GM18873 (cell line): ENCODE data around the gene C8A.

Source experiments
- ATAC-seq: cut with Tn5 transposase; IDR thresholded peaks from one replicate; pipeline ENCODE4 v1.9.1; 2021; ENCODE audit warnings: mild to moderate bottlenecking, moderate library complexity, moderate number of reproducible peaks; ENCODE audit not compliant: unreplicated experiment, low FRiP score

The C8A gene

DNA sequence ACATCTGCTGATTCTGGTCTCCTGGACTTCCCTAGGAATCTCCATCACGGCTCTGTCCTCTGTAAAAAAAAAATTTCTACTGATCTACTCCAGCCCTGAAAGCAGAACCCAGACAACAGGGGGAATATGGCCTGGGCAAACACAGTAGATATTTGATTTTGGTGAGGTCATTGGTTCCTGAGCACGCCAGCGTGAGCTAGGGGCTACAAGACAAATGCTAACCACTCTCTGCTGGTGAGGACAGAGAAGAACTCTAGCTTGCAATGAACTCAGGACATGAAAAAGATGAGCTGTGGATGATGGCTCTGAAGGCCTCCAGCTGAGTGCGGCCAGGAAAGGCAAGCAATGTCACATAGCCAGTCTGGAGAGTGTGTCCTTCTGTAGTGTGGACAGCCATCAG is 18.2 kb upstream of the C8A start:
- ATAC-seq: no peak

DNA sequence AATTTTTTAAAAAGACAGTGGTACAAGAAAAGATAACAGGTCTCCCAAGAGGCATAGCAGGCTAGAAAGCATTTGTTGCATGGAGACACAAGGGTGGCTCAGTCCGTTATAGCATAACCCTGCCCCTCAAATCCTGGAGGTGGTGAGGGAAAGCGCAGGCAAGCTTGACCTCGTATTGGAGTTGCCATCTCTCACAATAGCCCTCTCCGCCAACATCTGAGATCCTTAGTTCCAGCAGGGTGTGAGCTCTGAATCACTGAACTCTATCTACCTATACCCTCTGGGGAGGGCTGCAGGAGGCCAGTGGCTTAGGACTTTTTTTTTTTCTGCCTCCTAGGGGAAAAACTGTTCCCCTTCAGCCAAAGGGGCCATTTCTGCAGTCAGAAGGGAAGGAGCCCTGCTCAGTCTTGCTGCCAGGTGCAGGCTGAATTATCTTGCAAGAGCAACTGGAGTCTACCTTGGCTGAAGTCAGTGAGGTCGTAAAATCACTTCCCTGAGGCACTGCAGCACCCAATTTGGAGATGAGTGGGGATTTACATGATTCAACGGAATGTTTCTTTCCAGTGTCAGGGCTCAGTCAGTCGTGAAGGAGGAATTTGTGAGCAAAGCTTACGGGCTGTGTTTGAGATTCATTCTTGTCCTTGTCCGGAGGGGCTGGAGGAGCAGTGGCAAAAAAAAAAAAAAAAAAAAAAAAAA is 17.2 kb upstream of the C8A start:
- no peak for ATAC-seq

DNA sequence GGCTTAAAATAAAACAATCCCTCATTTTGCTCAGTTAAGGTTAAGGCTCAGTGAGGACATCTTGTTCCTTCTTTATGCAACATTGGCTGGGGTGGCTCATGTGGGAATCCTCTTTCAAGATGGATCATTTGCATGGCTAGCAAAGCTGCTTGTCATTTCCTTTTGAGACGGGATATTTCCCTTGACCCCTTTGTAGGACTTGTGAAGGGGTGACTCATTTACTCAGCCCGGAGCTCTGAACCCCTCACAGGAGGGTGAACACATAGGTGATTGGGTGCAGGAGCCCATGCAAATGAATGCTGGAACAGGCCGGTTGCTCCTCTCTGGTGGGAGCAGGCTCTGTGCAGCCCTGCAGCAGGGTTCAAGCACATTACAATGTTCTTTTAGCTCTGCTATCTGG is 15.8 kb upstream of the C8A start:
- no peak for ATAC-seq

DNA sequence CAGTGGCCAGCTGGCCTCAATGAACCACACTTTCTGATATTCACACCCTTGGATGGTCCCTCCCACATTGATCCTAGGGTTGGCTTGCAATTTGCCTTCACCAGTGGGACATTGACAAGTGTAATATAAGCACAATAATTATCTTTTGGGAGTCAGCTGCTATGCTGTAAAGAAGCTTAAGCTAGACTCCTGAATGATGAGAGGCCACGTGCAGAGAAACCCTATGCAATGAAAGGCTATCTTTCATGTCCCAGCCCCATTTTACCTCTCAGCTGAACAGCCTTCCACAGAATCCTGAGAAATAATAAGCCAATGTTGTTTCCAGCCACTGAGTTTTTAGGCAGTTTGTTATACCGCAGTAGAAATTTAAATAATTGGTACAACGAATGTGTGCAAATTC is 11.1 kb upstream of the C8A start:
- no peak for ATAC-seq

DNA sequence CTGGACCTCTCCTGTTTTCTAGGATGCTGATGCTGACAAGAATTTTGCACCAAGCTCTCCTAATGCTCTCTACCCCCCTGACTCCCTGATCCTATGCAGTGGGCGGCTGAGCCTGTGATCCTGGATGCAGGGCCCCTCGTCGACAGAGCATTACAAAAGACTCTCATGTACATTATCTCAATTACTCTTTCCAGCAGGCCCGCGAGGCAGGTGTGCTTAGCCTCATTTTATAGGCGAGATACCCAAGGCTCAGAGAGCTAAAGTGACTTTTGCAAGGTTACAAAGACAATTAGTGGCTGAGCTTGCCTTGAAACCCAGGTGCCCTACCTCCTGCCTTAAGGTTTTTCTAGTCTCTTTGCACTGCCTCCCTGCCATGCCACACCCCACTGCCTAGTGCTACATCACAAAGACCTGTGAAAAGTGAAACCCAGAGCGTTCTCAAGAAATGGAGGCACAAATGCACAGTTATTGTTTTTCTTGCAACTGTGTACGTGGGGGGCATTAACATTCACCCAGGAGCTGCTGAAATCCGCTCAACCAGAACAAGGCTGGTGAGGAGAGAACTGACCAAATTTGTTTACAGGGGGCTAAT is 10.0 kb upstream of the C8A start:
- no peak for ATAC-seq

DNA sequence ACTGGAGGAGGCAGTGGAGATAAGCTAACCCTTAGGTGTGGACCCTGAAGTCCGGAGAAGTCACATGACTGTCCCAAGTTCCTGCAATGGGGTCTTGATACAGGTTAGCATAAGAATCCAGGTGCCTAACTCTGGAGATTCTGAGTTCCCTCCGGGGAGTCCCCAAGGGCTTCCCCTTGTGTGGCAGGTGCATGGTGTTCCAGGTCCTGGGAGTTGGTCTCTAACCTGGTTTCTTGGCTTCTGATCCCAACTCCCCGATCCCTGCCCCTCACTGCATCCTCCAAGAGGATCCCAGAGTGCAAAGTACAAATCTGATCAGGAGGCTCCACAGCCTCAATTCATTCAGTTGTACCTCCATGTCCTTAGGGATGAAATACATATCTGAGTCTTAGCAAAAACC is 9.3 kb upstream of the C8A start:
- ATAC-seq: no peak

DNA sequence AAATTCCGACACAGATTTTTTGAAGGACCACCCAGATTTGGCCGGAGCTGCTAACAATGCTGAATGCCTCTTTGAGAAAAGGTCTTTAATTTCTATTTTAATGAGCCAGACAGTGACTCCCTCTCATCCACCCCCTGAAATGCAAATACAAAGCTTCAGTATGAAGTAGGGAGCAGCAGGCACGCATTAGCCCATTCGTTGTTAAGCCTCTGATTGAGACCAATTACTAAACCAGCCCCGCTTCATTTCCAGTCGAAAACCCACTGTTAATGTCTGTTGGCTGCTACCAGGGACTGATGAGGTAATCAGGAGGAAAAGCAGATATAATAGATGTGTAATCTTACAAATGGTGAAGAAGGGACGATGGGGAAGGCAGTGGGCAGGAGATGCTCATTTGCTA is 4.8 kb upstream of the C8A start:
- ATAC-seq: no peak

DNA sequence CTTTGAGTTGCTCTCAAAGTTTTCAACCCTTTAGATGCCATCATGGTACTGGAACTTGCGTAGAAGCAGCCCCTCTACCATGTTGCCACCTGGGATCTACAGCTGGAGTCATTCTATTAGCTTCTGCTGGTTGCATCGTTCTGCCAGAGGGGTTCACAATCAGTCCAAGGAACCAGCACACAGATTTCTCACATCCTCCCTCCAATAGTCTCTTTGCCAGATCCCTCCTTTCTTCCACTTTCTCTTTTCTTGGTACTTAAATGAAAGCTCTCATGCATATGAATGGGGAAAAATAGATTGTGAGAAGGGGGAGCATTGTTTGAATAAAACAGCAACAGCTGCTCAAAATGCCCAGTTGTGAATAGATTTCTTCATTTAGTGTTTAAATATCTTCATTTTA is 4.2 kb upstream of the C8A start:
- no peak for ATAC-seq

DNA sequence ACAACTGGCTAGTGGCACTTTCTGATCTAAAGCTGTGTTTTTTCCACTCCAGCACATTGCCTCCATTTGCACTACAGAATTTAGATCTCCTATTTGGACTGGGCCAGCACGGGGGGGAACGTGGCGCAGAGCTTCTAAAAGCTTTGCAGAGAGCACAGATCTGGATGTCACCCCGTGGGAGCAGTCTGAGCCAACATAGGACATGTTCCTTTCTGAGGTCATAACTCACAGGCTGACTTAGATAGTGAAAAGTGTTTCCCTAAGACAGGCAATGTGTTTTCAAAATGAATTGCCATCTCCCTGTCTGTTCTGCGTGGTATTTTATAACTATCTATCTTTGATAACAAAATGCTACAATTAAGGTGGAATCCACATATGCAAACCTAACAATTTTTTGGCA is 3.7 kb upstream of the C8A start:
- no peak for ATAC-seq

DNA sequence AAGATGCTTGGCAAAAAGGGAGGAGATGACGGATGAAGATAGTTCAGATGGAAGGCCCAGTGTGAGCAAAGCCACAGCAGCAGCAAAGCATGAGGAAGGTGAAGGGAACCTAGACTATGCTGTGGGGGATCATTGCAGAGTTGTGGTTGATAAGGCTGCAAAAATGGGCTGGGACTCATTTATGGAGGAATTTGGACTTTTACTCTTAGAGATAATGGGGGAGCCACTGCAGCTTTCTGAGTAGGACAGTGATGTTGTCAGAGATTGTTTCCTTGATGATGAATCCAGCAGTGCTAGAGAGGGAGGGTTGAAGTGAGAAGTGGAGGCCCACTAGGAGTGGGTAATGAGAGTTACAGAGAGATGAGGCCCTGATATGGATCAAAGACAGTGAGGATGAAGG is 2.1 kb upstream of the C8A start:
- no peak for ATAC-seq

DNA sequence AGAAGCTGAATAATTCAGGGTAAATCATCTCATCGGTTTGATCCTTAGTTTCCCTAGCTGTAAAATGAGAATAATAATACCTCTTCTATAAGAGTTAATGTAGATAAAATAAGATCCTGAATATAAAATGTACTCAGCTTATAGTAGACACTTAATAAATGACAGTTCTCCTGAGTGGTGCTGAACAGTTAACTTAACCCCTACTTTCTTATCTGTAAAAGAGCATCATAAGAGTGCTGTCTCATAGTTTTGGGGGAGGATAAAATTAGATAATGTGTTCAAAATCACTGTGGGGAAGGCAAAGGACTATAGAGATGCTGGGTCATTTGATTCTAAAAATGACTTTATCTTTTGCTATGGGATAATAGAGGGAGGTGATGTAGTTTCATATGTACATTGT is 593 bp downstream of the C8A start:
- ATAC-seq: no peak

DNA sequence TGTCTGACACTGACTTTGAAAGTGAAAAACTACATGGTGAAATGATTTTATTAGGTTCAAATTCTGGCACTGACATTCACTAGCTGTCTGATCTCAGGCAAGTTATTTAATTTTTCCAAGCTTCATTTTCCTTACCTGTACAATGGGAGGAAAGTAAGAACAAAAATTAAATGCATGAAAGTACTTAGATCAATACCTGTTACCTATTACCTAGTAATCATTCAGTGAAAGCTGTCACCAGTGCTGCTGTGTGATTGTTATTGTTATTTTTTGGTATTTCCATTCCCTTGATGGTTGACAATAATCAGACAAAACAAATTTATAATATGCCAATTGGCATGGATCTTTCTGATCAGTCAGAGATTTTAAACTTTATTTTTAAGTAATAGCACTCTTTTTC is 1.6 kb downstream of the C8A start:
- no peak for ATAC-seq

DNA sequence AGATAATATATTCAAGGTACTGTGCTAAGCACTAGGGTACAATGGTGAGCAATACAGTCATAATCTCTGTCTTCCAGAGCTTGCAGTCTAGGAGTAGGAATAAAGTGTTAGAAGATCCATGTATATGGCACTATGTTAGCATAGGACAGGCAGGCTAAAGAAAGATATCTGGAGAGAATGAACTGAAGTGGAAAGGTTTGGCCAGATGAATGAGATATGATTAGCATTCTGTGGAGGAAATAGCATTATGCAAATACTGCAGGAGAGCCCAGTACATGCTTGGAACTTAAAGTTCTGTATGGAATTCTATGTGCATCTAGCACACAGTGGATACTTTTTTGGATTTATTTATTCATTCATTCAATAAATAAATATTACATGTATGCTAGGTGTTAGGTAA is 4.7 kb downstream of the C8A start:
- ATAC-seq: no peak

DNA sequence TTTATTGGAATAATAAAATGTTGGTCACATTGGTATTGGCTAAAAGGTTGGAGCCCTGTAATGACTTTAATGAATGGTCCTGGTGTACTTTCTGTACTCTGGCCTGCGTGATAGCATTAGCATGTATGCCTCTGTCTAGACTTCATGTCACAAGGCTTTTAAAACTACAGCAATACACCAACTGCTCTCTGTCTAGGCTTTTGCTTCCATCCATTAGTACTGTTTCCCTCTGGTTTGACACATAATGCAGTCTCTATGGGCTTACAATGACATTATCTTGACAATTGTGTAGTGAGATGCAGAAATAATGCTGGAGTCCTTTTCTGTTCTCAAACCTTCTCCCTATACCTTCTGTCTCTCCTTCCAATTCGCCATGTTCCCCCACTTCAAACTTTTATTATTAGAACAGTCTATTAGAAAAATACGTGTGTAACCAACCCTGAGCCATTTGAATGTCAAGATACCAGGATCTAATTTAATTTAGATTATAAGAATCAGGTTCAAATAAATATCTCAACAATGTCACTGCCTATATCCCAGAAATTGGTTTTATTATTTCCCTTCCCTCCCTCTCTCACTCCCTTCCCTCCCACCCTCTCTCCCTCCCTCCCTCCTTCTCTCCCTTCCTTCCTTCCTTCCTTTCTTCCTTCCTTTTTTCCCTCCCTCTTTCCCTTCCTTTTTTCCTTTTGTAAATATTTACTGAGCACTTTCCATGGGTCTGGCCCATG is 8.8 kb downstream of the C8A start:
- no peak for ATAC-seq

DNA sequence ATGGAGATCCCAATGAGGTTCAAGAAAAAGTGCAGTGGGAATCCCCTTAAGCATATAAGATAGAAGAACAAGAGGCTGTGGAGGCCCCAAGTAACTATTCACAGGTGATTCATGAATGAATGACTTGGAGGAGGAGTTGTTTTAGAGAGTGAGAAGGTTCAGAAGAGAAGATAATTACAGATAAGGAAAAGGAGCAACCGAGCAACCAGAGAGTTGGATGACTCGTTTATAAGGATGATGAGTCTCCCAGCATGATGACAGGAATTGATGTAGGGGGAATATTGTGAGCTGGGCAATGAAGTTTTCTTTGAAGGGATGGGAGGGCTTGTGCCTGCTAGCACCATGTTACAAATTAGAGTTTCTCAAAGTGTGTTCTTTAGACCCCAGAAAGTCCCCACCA is 9.8 kb downstream of the C8A start:
- ATAC-seq: no peak

DNA sequence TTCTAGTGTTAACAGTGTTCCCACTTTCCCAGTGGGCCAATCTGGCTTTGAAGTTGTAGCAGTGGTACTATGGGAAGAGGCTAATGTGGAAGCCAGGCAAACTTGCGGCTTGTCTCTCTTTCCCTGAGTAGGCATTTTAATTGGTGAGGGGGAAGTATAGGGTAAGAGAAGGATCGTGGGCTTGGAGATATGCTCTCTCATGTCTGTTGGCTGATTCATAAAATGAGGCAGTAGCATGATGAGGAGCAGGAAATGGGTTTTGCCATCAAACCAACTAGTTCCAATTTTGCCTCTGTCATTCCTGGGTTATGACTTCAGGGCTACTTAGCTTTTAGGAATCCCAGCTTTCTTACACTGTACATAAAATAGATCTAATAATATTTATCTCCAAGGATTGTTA is 12.1 kb downstream of the C8A start:
- ATAC-seq: no peak

DNA sequence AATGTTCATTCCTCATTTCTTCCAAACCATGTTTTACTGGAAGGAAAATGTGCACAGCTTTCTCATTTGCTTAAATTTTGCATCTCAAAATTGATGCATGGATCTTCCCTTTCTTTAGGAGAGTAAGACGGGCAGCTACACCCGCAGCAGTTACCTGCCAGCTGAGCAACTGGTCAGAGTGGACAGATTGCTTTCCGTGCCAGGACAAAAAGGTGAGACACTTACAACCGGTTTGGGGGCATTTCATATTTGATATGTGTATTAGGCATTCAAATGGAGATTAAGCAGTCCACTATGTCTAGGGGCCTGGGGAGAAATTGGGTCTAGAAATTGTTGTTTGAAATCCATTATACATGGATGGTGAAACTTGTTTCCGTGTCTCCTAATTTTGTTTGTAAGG is 12.9 kb downstream of the C8A start:
- no peak for ATAC-seq

DNA sequence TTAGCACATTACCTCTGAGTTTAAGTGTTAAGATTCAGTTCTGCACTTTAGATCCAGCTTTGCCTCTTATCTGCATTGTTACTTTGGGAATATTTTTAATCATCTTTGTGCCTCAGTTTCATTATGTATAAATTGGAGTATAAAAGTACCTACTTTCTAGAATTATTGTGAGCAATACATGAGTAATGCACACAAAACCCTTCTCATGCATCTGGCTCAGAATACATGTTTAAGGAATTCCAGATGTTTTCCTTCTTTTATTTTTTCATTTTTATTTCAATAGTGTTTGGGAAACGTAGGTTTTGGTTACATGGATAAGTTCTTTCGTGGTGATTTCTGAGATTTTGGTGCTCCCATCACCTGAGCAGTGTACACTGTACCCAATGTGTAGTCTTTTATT is 14.2 kb downstream of the C8A start:
- ATAC-seq: no peak

DNA sequence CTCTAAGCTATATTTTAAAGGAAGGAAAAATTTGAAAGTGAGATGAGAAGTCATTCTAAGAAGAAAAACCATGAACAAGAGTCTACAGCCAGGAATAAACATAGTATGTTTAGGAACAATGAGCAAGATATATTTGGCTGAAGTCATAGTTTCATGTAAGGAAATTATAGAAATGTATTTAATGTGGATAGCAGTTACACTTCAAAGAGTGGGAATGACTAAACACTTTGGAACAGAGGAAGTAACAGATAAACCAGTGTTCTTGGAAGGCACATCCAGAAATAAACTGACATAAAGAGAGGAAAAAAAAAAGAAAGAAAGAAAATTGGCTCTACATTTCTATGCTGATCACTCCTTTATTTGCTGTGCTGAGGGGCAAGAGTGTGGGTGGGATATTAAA is 18.0 kb downstream of the C8A start:
- no peak for ATAC-seq

DNA sequence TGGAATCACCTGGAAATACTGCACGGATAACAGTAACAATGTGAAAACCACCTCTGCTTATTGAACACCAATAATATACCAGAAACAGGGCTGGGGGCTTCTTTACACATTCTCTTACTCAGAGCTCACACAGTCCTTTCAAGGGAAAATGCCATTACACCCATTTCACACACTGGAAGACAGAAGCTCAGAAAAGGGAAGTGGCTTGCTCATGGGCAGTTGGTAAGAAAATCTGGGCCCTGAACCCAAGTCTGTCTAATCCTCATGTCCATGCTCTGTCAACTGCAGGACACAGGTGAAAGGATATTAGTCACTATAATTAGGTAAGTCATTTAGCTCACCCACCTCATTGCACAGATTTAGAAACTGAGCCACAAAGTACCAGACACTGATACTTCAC is 18.6 kb downstream of the C8A start:
- ATAC-seq: no peak

DNA sequence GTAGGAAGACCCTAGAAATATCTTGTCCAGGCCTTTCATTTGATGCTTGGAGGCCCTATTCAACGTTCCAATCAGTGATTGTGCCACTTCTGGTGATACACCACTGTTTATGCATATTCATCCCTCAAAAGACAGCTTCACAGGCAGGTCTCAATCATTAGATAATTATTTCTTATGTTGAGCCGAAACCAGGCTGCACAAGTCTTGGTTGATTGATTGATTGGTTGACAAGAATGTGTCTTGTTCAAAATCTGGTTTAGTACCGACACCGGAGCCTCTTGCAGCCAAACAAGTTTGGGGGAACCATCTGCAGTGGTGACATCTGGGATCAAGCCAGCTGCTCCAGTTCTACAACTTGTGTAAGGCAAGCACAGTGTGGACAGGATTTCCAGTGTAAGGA is 20.1 kb downstream of the C8A start:
- ATAC-seq: no peak

DNA sequence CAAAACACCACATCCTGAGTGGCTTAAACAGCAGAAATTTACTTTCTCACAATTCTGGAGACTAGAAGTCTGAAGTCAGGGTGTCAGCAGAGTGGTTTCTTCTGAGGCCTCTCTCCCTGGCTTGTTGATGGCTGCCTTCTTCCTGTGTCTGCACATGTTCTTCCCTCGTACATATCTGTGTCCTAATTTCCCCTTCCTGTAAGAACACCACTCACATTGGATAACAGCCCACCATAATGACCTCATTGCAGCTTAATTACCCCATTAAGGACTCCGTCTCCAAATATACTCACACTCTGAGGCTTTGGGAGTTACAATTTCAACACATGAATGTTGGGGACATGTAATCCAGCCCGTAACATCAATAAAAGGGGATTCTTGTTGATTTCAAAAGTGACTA is 23.4 kb downstream of the C8A start:
- ATAC-seq: no peak
